GM18498 (cell line): ENCODE data around the gene NEGR1.

ENCODE experiments used
- ATAC-seq: cut with Tn5 transposase; IDR thresholded peaks from one replicate; pipeline ENCODE4 v1.9.1; 2021; ENCODE audit warnings: mild to moderate bottlenecking, moderate library complexity; ENCODE audit not compliant: unreplicated experiment

The NEGR1 gene

DNA sequence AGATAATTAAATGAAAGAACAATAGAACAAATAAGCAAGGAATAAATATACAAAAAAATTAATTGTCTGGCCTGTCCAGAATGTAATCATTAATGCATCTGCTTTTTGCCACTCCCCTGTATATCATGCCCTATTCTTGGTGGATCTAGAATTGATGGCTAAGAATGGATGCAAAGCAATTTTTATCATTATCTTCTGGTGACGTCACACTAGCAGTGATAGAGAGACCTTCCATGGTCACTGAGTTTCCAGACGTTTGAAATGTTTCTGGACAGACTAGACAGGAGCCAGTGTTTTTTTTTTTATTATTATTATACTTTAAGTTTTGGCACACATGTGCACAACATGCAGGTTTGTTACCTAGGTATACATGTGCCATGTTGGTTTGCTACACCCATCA is 563.0 kb downstream of the NEGR1 start:
- ATAC-seq, result no peak

DNA sequence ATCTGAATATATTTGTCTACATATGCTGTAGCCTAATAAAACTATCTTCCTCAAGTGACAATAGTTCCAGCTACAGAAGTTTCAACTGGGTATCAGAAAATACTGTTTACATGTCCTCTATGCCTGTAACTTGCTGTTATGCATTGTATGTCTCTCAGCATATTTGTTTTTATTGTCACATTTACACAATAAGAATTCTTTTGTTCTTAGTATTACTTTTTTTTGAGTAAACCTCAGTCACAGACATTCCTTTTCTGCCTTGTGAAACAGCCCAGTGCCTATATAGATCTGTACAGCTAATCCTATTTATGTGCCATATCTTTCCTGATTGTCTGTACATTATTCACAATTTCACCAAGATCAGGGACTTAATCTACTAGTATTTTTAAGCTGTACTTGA is 565.2 kb downstream of the NEGR1 start:
- no peak for ATAC-seq

DNA sequence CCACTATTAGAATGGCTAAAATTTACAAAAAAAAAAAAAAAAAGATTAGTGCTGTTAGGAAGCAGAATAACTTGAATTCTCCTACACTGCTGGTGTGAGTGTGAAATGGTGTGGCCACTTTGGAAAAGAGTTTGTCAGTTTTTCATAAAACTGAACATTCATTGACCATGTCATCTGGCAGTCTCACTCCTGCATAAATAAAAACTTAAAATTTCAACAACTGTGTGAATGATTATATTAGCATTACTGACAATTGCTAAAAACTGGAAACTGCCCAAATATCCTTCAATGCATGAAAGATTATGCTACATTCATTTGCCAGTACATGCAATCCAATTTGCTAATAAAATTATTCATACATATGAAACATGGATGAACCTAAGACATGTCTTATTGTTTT is 570.9 kb downstream of the NEGR1 start:
- ATAC-seq, result no peak

DNA sequence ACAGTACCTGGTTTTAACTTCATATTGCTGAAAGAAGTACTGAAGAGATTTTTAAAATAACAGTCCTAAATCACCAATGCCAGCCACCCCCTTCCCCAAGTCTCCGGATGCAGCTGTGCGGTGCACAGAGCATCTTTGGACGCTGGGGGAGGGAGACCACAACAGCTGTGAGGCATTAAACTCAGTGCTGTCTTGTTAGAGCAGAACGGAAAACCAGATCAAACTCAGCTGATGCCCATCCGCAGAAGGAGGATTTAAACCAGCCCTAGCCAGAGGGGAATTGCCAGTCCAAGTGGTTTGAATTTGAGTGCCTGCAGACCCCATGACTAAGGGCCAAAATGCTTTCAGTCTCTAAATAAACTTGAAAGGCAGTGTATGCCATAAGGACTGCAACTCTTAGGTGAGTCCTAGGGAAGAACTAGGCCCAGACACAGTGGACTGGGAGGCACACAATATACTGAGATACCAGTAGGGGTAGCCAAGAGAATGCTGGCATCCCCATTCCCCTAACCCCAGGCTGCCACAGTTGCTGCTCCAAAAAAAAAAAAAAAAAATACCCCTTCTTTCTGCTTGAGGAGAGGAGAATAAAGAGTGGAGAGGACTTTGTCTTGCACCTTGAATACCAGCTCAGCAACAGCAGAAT is 576.2 kb downstream of the NEGR1 start:
- ATAC-seq, result no peak

DNA sequence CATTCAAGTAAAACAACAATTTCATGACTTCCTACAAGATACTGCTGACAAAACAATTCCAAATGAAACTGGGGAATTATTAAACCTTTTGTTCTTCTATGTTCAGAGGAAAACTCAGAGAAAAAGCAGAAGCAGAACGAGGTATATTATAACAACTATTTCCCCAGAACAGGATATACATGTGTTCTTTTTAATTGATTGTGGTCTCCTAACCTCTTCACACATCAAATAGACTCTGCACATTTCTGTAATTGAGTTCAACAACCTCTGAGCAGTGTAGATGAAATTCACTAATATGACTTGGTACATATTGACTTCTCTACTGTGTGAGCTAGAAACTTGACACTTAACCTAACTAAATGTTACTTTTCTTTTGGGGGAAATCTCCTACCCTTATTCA is 584.2 kb downstream of the NEGR1 start:
- ATAC-seq, result no peak

DNA sequence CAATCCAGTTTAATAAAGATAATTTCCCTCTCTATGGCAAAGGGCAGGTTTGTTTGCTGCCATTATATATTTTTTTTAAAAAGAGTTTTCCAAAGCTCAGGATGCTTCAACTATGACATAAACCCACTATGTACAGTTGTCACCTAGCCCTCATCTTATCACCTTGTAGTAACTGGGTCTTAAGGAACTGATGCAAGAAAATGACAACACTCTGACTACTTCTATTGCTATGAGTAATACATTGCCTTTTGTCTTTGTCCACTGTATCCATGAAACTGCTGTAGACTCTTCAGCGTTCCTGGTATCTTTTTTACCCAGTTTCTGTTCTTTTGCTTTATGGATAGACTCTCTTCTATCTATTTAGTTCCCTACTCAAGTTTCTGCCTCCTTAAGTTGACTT is 586.5 kb downstream of the NEGR1 start:
- no peak for ATAC-seq

DNA sequence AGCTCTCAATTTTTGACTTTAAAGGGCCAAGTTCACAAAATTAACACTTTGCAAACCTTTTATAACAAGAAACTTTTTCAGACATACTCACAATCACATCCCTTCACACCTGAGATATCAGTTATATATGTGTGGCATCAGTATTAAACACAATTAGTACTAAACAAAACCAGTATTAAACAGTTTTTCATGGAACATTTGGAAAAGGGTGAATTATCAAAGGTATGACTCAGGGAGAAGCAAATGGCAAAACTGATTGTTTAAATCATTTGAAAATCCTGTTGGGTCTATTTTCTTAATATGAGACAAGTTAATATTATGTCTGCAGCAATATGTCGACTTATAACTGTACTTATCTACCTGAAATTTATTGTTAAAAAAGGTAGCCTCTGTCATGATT is 587.3 kb downstream of the NEGR1 start:
- no peak for ATAC-seq

DNA sequence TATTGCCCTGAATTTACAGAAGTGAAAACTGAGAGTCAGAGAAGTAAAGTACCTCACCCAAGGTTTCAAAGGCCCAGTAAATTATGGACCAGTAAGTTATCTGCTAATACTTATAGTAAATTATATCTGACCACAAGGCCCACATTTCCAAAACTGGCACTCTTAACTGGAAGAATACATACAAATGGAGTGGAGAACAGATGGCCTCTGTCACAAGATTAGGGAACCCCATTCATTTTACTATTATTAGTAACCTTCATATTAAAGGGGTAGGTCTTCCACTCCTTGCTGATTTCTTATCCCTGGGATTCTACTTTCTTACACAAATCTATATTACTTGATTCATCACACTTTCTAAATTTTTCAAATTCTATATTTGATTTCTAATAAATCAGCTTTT is 588.8 kb downstream of the NEGR1 start:
- ATAC-seq, result no peak

DNA sequence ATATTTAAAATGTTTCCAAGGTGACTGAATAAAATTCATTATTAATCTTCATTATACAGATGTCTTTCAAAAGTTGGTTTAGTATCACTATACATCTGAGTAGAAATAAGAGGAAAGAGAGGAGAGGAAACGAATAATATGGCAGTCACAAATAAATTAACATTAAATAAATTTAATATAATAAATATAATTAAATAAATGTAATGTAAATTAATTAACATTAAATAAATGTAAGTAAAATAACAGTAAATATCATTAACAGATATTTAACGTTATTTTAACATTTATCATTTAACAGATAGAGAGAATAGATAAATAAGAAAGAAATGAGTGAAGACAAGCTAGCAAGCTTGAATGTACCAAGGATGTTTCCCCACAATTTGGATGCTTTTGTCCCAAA is 592.7 kb downstream of the NEGR1 start:
- no peak for ATAC-seq

DNA sequence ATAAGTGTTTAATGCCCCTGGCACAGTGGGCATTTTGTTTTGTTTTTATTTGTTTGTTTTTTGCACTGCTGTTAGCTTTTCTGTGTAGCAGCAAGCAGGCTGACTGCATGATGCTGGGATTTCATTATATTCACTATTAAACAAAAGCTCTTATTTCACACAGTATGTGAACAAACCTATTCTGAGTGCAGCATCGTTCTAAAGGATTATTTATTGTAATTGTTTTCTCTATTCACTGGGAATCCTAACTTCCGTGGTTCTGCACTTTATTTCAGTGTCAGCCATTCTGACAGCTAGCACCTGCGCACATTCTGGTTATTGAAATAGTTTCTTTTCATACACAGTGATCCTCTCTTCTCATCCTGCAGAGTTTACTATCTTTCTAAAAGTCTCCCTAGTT is 595.0 kb downstream of the NEGR1 start:
- no peak for ATAC-seq

DNA sequence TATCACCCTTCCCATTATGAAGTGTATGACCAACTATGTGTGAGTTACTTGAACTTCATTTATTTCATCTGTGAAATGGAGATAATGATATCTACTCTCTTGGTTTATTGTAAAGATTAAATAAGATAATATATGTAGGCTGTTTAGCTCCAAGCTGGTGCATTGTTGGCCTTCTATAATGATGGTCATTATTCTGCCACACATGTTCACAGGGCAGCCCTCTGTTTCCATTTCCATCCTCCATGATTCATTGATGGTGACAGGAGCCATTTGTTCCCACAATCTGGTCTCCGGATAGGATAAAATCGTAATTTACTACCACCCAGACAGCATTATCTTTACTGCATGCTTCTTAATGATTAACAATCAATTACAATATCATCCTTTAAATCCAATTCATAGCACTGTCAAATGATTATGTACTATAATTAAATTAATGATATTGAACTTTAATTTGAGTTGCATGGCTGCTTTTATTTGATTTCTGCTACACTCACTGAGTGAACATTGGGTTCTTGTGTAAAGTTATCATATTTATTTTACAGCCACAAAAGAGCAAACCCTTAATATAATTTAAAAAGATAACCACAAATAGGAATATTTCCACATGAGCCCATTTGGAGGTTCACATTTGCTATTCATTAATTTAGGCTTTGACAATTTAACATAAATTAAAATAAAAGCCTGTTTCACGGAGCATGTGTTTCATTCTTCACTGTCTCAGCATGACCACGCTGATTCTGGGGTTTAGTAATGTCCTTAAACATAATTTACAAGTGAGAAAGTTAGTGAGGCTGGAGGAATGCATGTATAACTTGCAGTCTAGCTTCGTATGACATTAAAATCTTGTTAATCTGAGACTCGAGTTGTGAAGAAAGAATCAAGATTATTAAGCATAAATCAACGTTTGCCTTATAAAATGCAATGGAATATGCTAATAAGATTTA is 605.1 kb downstream of the NEGR1 start:
- no peak for ATAC-seq

DNA sequence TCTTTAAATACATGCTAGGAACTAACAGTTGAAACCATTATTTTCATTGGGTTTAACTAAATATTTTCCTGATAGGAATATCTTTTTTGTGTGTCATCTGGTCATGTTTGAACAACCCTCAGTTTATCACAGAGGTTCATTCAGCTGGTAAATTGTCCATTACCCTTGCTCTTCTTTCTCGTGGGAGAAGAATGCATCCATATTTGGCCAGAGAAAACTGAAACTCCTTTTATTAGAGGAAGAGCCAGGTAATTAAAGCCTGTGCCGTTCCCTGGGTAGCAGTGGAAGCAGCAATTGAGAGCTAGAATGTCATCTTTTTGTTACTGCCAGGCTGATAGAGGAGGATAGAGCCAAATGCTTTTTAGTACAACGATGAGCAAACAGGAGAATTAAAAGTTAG is 614.3 kb downstream of the NEGR1 start:
- no peak for ATAC-seq

DNA sequence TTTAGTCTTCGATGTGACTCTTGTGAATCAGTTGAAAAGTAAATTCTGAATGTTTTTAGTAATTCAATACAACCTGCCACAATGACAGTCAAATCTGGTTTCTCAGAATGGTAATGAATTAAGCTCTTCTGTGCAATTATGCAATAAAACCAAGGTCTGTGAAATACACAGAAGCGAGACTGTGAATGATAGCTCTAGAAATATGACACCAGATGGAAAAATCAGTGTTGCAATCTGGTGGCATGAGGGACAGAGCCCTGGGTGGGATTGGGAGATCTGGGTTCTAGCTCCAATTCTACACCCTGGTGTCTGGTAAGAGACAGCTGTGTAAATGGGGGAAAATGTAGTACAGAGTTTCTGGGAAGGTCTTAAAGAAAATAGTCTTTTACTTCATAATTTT is 615.1 kb downstream of the NEGR1 start:
- ATAC-seq, result no peak

DNA sequence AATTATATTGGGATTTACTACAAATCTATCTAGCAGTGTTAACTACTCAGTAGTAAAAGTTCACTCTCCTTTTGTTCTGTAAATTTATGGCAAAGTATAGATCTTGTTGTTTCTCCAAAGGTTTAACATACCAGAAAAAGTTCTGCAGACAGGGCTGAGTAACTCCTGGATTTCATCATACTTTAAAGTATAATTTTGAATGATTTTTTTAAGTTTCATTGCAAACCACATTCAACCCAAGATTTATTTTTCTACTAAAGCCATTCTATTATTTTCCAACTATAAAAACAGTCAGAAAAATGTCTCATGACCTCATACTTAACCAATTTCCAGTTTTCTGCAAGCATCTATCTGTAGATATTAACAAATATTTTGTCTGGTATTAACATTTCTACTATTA is 615.7 kb downstream of the NEGR1 start:
- no peak for ATAC-seq

DNA sequence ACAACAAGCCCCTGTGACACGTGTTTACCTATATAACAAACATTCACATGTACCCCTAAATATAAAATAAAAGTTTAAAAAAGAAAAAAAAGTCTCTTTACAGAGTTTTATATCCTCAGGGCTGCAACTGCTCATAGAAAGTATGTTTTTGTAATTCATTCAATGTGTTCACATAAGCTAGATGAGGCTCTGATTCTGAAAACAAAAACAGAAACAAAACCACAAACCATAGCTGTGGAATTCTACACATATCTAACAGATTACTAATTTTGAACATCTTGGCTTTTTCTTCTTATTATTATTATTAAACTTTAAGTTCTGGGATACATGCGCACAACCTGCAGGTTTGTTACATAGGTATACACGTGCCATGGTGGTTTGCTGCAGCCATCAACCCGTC is 621.9 kb downstream of the NEGR1 start:
- ATAC-seq, result no peak

DNA sequence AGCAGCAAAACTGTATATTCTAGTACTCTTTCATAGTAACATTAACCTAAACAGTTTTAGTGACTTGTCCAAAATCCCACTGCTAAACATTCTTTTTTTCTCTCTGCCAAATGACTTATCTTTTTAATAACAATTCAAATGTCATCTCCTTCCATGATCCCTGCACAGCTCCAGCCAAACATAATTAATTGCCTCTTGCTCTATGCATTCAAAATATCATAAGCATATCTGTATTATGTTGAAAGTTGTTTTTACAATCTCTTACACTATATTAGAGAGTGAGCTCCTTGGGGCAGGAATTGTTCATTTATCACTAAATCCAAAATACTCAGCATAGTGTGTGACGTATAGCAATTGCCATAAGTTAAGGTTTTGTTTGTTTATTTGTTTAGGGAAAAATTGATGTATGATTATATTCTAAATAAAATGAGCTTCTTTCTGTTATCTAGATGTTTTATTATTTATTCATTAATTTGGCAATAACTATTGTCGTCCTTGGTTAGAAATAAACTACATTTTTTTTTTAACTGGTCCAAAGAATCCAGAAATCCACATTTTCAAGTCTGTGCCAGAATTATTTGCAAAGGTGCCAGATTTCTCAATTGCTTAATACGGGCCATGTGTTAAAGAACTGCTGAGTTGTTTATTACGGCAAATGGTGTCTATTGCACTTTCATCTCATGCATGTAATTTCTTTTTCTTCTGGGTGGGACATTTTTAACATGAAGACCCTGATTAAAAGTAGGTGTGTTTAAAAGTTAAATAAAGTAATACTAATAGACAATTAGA is 624.3 kb downstream of the NEGR1 start:
- ATAC-seq, result no peak

DNA sequence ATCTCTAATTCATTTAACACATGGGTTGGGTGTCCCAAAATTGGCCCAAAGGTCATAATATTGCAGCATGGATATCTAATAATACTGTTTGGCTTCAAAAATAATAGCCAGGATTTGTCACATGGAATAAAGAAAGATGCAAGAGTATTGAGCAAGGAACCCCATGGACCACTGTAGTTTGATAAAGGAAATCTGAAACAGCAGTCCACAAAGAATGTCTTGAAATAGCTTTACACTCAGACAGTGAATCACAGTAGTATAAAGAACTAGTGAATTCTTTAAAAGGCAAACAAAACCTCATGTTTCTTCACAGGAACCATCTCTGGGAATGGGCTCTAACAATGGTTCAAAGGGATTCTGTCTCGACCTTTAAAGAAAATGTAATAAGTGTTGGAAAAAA is 625.4 kb downstream of the NEGR1 start:
- no peak for ATAC-seq

DNA sequence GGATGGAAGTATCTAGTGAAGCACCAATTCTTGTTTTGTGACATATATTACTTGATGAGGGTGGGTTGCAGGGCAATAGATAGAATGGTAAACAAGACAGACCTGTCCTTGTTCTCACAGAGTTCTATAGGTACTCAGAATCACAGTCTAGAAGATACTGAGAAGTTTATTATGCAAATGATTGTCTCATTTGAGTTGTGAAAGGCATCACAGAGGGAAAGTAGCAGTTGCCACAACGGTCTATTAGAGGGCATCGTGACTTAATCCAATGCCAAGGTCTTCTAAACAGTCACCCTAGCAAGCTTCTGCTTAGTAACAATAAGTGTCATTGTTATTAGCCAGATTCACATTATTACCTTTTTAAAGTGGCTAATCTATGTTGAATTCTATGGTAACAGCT is 626.7 kb downstream of the NEGR1 start:
- ATAC-seq, result no peak

DNA sequence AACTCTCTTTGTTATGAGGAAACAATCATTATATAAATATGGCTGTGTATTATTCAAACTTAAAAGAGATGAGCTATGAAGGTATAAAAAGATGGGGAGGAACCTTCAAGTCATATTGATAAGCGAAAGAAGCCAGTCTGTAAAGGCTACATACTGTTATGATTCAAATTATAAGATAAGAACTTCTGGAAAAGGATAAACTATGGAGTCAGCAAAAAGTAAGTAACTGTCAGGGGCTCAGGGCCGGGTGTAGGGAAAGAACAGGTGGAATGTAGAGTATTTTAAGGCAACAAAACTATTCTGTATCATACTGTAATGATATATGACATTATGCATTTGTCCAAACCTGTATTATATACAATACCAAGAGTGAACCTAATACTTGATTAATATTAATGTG is 628.4 kb downstream of the NEGR1 start:
- ATAC-seq, result no peak

DNA sequence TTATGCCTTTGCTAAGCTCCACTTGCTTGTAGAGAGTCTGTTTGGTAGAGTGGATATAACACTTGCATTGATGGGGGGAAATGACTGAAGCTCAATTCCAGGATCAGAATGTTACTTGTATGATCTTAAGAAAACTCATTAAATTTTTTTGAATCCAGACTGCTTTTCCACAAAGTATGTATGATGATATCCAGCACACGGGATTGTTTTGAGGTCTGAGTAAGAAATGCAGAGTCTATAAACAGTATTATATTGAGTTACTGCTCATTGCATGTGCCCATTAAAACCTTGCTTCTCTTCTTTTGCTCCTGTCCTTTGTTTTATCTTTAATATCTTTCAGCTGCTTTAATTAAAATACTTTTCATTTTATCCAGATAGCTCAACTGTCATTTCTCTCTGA is 631.1 kb downstream of the NEGR1 start:
- ATAC-seq, result no peak

DNA sequence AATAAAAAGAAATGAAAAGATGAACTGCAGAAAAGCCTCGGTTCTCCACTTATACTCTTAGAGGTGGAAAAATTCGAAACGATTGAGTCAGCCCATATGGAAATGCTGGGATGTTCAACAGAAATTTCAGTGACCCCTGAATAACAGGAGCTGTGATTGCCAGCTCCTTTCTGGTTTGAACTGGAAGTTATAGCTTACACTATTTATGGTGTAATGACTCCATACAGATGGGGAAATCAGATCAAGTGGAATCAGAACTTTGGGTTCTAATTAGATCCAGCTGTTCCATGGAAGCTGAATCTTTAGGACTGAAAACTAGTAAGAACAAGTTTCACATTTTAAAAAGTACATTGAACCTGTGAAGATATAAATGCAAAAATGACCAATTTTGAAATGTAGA is 632.2 kb downstream of the NEGR1 start:
- ATAC-seq, result no peak

DNA sequence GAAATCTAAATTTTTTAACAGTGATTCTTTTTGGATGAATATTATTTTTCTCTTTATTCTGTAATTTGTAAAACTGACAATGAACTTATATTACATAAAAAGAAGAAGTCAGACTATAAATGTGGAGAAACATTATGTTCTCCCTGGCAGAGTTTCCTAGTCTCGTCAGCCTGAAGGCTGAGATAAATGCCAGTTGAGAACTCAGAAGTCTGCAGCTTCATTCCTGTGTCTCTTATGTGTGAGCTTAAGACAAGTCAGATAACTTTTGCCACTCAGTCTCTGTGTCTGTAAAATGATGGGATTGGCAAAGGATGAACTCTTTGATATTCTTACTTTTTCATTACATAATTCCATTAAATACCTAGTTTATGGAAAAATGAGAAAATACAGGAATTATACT is 632.7 kb downstream of the NEGR1 start:
- no peak for ATAC-seq
